Pancreas (tissue), 10 donors: ENCODE measurements around the gene DTNBP1. TPM values are rescaled to one million over a fixed set of nuclear protein-coding genes. Genes with fewer than 3 reads are reported as not detected.

Source experiments
- ATAC-seq, 4 donors: fragments of 200-7000 bp; cut with Tn5 transposase; one replicate each; pipeline versions ENCODE4 v1.8.0 to v1.9.1; 2020; ENCODE audit warnings: mild to moderate bottlenecking in 4 of 4, moderate library complexity in 4 of 4
- DNase-seq, 6 donors: peaks; one replicate each; pipeline ENCODE4 v3.0.0-alpha.2; 2020
- FAIRE-seq: peaks from 2 replicates; lab custom pipeline; 2012; peaks lifted over from hg19 to GRCh38; lab: Jason Lieb, UNC
- H3K27ac ChIP-seq, 4 donors: fragments of 200-600 bp; sonication (generic); 1 replicate in 3 of 4; 2 replicates in 1 of 4; pipeline versions ENCODE4 v1.5.0 to v1.8.0; 2020
- H3K27me3 ChIP-seq, 4 donors: fragments of 200-600 bp; one replicate each; pipeline ENCODE4 v1.8.0; 2021
- H3K36me3 ChIP-seq, 3 donors: fragments of 200-600 bp; sonication (generic) in 1 of 3; one replicate each; pipeline versions ENCODE4 v1.5.0 to v1.8.0; 2020 to 2021
- H3K4me1 ChIP-seq, 3 donors: fragments of 200-600 bp; one replicate each; pipeline ENCODE4 v1.8.0; 2021
- H3K4me3 ChIP-seq, 4 donors: fragments of 200-600 bp; sonication (generic) in 2 of 4; one replicate each; pipeline versions ENCODE4 v1.5.0 to v1.8.0; 2020 to 2021
- H3K9me3 ChIP-seq, 4 donors: fragments of 200-600 bp; one replicate each; pipeline ENCODE4 v1.8.0; 2021
- WGBS, 2 donors: extraction: QIAGEN DNeasy Blood & Tissue Kit; methylation state at CpG; one replicate each; pipeline ENCODE4 v1.1.7; 2013; 5-methylcytosine and 5-hydroxymethylcytosine counted together
- intact Hi-C, 3 donors: fragments of 100-400 bp; cut with DNase I; formaldehyde crosslinking; loops; one replicate each; pipeline versions ENCODE4 v1.11.1 to v1.14.2; 2022
- polyA plus RNA-seq, 2 donors: library from polyadenylated mRNA; stranded (reverse); fragments of 200-250 nt; gene quantifications; one replicate each; pipeline ENCODE4 v1.2.3, GENCODE V29; 2013
- total RNA-seq, 6 donors: library from RNA; stranded (reverse); fragmentation: NEBNext Ultra II Directional in 4 of 6; extraction: Animal tissue kit (Norgen Biotek cat#: 25700) in 4 of 6; gene quantifications; one replicate each; pipeline versions ENCODE4 v1.2.1 to v1.2.4, GENCODE V29; 2021 to 2023
- TF ChIP-seq, protein P1 (sequence below), 4 donors: fragments of 200-600 bp; sonication (generic) in 3 of 4; IDR thresholded peaks; one replicate each; pipeline versions ENCODE4 v1.5.0 to v1.8.0; 2021; ENCODE audit warnings: antibody characterized with exemption in 4 of 4
- donor health status: healthy with polysubstance abuse.
- donor health status: DM: no; HTN: no; CAD: no; lungs with moderate emphysema.
- donor health status: DM: no; HTN: no; CAD: no.
- donor health status: control.
- donor health status: control.
- donor health status: Bipolar disorder and iron deficiency.
- donor health status: DM: yes; HTN: yes; CAD: no.
- donor health status: DM: no; HTN: no; CAD: no.
- donor health status: DM: no; HTN: no; CAD: no.
- donor health status: DM: yes; HTN: yes; CAD: no.

DTNBP1 gene
- total and polyA plus RNA-seq, 8 donors: 6.5 to 11.5 (median 8.0) TPM

DNA sequence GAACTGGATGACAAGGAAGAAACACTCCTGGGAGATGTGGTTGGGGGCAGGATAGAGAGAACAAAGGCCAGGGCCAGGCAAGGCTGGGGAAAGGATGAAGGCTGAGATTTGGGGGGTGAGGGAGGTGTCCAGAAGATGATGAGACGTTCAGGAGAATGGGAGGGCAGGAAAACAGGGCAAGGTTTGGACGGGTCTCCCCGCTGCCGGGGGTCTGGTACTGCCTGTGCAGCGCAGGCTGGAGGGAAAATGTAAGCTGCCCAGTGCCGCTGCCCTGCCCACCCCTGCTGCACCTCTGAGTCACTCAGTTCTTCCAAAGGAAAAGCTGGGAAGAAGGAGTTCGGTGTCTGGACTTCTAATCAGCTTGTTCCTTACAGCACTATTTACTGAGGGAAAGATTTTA, 130.9 kb downstream of the DTNBP1 start:
- Histone ChIP-seq H3K27ac (no peak overlapping the region), H3K4me3 (no peak overlapping the region), H3K36me3 (no peaks in the 10 kb centered on the region), H3K4me1 (peaks cover 0 to 5% (median 0%) of the 10 kb centered on the region in 3 donors), H3K27me3 (no peaks in the 10 kb centered on the region), H3K9me3 (no peaks in the 10 kb centered on the region)
- no peak for ATAC-seq
- DNase-seq: no peak
- FAIRE-seq: no peak
- 94 to 95% methylated on average over 7 of the region's 7 CpGs for WGBS, 2 donors
- intact Hi-C loops: no loop called here
- TF ChIP-seq, protein P1, sequence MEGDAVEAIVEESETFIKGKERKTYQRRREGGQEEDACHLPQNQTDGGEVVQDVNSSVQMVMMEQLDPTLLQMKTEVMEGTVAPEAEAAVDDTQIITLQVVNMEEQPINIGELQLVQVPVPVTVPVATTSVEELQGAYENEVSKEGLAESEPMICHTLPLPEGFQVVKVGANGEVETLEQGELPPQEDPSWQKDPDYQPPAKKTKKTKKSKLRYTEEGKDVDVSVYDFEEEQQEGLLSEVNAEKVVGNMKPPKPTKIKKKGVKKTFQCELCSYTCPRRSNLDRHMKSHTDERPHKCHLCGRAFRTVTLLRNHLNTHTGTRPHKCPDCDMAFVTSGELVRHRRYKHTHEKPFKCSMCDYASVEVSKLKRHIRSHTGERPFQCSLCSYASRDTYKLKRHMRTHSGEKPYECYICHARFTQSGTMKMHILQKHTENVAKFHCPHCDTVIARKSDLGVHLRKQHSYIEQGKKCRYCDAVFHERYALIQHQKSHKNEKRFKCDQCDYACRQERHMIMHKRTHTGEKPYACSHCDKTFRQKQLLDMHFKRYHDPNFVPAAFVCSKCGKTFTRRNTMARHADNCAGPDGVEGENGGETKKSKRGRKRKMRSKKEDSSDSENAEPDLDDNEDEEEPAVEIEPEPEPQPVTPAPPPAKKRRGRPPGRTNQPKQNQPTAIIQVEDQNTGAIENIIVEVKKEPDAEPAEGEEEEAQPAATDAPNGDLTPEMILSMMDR (IDR thresholded peaks at IDR 0.05): no peak

DNA sequence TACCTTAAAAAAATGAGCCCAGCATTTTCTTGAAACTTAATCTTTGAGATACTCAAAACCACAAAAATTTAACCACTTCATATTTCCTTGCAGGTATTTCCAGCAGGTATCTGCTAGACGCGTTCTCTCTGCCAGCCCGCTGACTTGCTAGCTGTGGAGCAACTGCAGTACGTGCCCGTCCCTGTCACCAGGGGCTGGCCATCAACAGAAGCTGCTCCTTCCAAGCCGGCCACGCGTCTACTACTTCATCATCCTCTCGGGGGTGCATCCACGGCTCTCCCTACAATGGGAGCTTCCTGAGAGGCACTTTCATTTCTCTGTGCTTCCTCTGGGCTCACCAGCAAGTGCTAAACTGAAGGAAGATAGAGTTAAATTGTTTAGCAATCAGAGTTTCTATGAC, 132.4 kb downstream of the DTNBP1 start:
- ATAC-seq: no peak
- intact Hi-C loops: no loop called here
- TF ChIP-seq, protein P1 (IDR thresholded peaks at IDR 0.05): no peak
- 89 to 92% methylated on average over 10 of the region's 10 CpGs for WGBS, 2 donors
- H3K27me3 ChIP-seq: no peaks in the 10 kb centered on the region
- H3K27ac ChIP-seq: no peak overlapping the region
- no peak overlapping the region for H3K4me3 ChIP-seq
- no peaks in the 10 kb centered on the region for H3K9me3 ChIP-seq
- H3K4me1 ChIP-seq: no peaks in the 10 kb centered on the region
- no peaks in the 10 kb centered on the region for H3K36me3 ChIP-seq
- no peak for FAIRE-seq
- no peak for DNase-seq

DNA sequence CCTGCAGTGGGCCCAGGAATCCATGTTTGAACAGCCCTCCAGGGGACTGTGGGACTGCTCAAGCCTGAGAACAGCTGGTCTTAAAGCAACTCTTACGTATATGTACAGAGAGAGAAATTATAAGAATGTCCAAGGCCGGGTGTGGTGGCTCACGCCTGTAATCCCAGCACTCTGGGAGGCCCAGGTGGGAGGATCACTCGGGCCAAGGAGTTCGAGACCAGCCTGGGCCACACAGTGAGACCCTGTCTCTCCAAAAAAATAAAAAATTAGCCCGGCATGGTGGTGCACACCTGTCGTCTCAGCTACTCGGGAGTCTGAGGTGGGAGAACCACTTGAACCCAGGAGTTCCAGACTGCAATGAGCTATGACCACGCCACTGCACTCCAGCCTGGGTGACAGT, 134.0 kb downstream of the DTNBP1 start:
- Histone ChIP-seq H3K9me3 (no peaks in the 10 kb centered on the region), H3K36me3 (peaks cover 0 to 7% (median 4%) of the 10 kb centered on the region in 3 donors), H3K27me3 (no peaks in the 10 kb centered on the region), H3K27ac (no peak overlapping the region), H3K4me1 (no peaks in the 10 kb centered on the region), H3K4me3 (no peak overlapping the region)
- 97 to 98% methylated on average over 9 of the region's 9 CpGs for WGBS, 2 donors
- ATAC-seq (no peak), FAIRE-seq (no peak), DNase-seq (no peak)
- intact Hi-C loops: no loop called here
- TF ChIP-seq, protein P1 (IDR thresholded peaks at IDR 0.05): no peak

DNA sequence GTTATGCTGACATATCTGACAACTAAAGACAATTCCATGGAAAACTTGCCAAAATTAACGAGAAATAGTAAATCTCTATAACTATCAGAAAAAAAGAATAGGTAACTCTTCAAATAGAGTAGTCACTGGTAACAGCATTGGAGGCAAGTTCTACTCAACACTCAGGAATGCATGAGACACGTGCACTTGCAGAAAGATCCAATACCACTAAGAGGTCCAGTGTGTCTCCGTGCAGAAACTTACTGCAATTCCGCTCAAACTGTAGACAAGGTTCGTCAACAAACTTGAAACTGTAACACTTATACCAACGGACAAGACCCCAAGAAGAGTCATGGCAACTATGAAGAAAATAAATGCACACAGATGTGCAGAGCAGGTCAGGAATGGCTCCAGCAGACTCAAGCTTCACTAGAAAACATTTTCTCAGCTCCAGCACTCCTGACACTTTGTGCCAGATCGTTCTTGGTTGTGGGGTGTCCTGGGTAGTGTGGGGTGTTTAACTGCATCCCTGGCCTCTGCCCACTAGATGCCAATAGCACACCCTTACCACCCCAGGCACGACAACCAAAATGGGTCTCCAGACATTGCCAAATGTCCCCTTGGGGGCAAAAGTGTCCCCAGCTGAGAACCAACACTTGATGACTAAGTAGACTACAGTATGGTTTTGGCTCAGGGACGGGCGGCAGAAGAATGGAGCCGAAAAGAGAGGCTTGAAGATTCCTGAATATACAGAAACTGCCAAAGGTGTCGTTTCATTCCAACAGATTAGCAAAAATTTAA, 134.8 kb downstream of the DTNBP1 start:
- no peak overlapping the region for H3K27ac ChIP-seq
- no peak overlapping the region for H3K4me3 ChIP-seq
- no peak for DNase-seq
- 93 to 96% methylated on average over 12 of the region's 12 CpGs for WGBS, 2 donors
- no peaks in the 10 kb centered on the region for H3K27me3 ChIP-seq
- intact Hi-C loops: no loop called here
- H3K36me3 ChIP-seq: peaks cover 0 to 13% (median 7%) of the 10 kb centered on the region in 3 donors
- no peak for ATAC-seq
- FAIRE-seq: no peak
- no peaks in the 10 kb centered on the region for H3K4me1 ChIP-seq
- no peaks in the 10 kb centered on the region for H3K9me3 ChIP-seq
- TF ChIP-seq, protein P1 (IDR thresholded peaks at IDR 0.05): no peak

DNA sequence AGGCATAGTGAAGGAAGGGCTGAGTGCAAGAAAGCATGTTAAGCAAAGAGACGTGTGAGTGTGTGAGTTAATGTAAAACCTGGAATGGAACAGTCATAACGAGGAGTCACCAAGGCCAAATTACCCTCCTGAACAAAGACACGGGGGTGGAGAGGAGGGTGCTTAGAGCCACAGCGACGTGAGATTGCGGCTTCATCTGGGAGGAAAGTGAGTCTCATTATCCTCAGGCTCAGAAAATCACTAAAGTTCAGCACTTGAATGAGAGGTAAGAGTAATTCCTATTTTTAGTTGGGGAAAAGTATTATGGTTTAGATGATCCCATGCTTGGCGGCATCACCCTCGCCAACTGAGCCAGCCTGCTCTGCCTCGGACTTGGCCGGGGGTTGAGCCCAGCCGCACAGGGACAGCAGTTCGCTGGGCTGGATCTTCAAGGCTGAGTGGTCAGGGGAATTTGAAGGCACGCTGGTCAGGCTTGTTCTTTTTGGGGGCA, 136.6 kb downstream of the DTNBP1 start:
- DNase-seq: no peak
- TF ChIP-seq, protein P1 (IDR thresholded peaks at IDR 0.05): no peak
- Histone ChIP-seq H3K9me3 (no peaks in the 10 kb centered on the region), H3K27ac (no peak overlapping the region), H3K36me3 (peaks cover 0 to 20% (median 7%) of the 10 kb centered on the region in 3 donors), H3K4me3 (no peak overlapping the region), H3K4me1 (peaks cover 0 to 7% (median 0%) of the 10 kb centered on the region in 3 donors), H3K27me3 (no peaks in the 10 kb centered on the region)
- WGBS, 2 donors: 88 to 91% methylated on average over 13 of the region's 13 CpGs
- intact Hi-C loops: no loop called here
- no peak for ATAC-seq
- no peak for FAIRE-seq
